Cerebellar cortex (tissue), 1 donor: ENCODE measurements around the gene GPT2.
A peak's percentile ranks its signal among the peaks of the same experiment; 100 is the strongest.
"Not testable (repeated sequence)": the region's sequence is repeated elsewhere in the genome, so short reads cannot be mapped to it uniquely, and the experiment has no call there.

Experiments used
- DNase-seq: peaks from one replicate; pipeline ENCODE4 v3.0.0-alpha.2; 2015; ENCODE audit warnings: low spot score

Gene GPT2

GRCh38 chr16:46920402-46921068 is 36.4 kb downstream of the GPT2 start:
- no peak for DNase-seq

GRCh38 chr16:46922239-46922638 is 38.1 kb downstream of the GPT2 start:
- DNase-seq = no peak

GRCh38 chr16:46923513-46924295 is 39.5 kb downstream of the GPT2 start:
- no peak for DNase-seq

GRCh38 chr16:46924402-46924801 is 40.2 kb downstream of the GPT2 start:
- DNase-seq = no peak

- DNase-seq = no peak
Observed at GRCh38 chr16:46926470-46927225, 42.5 kb downstream of the GPT2 start.

- DNase-seq = no peak
Observed at GRCh38 chr16:46927273-46927672, 43.1 kb downstream of the GPT2 start.

- no peak for DNase-seq
Observed at GRCh38 chr16:46928811-46929210, 44.6 kb downstream of the GPT2 start.

- DNase-seq = peak; percentile 59
Observed at GRCh38 chr16:46929378-46930332, 45.5 kb downstream of the GPT2 start.

- no peak for DNase-seq
Observed at GRCh38 chr16:46930861-46931260, 46.7 kb downstream of the GPT2 start.

- DNase-seq = no peak
Observed at GRCh38 chr16:46932802-46933201, 48.6 kb downstream of the GPT2 start.

GRCh38 chr16:46937536-46937935 is 53.4 kb downstream of the GPT2 start:
- no peak for DNase-seq

- not testable (repeated sequence) for DNase-seq
Observed at GRCh38 chr16:46944713-46945112, 60.6 kb downstream of the GPT2 start.

- peak; percentile 33 for DNase-seq
Observed at GRCh38 chr16:46947900-46948547, 63.9 kb downstream of the GPT2 start.

- no peak for DNase-seq
Observed at GRCh38 chr16:46948548-46949166, 64.5 kb downstream of the GPT2 start.

- no peak for DNase-seq
Observed at GRCh38 chr16:46949241-46949892, 65.2 kb downstream of the GPT2 start.

- DNase-seq = no peak
Observed at GRCh38 chr16:46950009-46950408, 65.8 kb downstream of the GPT2 start.

- DNase-seq = no peak
Observed at GRCh38 chr16:46954562-46954961, 70.4 kb downstream of the GPT2 start.

- peak; percentile 25 for DNase-seq
Observed at GRCh38 chr16:46961373-46962353, 77.5 kb downstream of the GPT2 start.

- no peak for DNase-seq
Observed at GRCh38 chr16:46962629-46963028, 78.5 kb downstream of the GPT2 start.
